Brain microvascular endothelial cell (primary cell): ENCODE measurements around the gene TRIM25.
"Not testable (repeated sequence)": the region's sequence is repeated elsewhere in the genome, so short reads cannot be mapped to it uniquely, and the experiment has no call there.

Experiments
- DNase-seq: peaks from one replicate; pipeline ENCODE4 v3.0.0-alpha.2; 2020
- H3K27ac ChIP-seq: fragments of 250-450 bp; sonication (Bioruptor Pico); 2 replicates; pipeline ENCODE4 v1.5.1; 2020; ENCODE audit warnings: mild to moderate bottlenecking, moderate library complexity
- H3K27me3 ChIP-seq: fragments of 250-450 bp; sonication (Bioruptor Pico); replicated peaks from 2 replicates; pipeline ENCODE4 v1.5.1; 2020; ENCODE audit warnings: mild to moderate bottlenecking
- H3K36me3 ChIP-seq: fragments of 250-450 bp; sonication (Bioruptor Pico); replicated peaks from 2 replicates; pipeline ENCODE4 v1.5.1; 2020; ENCODE audit warnings: mild to moderate bottlenecking
- H3K4me3 ChIP-seq: 2 replicates; pipeline ENCODE4 v1.5.1; 2011; ENCODE audit warnings: low read depth, mild to moderate bottlenecking, control low read depth, low read length, moderate library complexity
- in situ Hi-C: cut with HindIII; loops from 2 replicates; pipeline ENCODE4 v1.10.0; 2017; ENCODE audit warnings: low sequenced_read_pairs, low pct_ligation_motif_present
- TF ChIP-seq, protein P1 (sequence below): IDR thresholded peaks from 2 replicates; pipeline ENCODE4 v1.5.1; 2011; ENCODE audit warnings: low read depth, mild to moderate bottlenecking, moderate library complexity, low read length, control low read depth, inconsistent platforms; ENCODE audit errors: missing control alignments

The TRIM25 gene

GRCh38 chr17:56947741-56948140 is 33.9 kb upstream of the TRIM25 start:
- H3K27me3 ChIP-seq = no peaks in the 10 kb centered on the region
- no peak for DNase-seq
- in situ Hi-C loops = no loop called here
- H3K27ac ChIP-seq = no peak overlapping the region
- TF ChIP-seq, protein P1, sequence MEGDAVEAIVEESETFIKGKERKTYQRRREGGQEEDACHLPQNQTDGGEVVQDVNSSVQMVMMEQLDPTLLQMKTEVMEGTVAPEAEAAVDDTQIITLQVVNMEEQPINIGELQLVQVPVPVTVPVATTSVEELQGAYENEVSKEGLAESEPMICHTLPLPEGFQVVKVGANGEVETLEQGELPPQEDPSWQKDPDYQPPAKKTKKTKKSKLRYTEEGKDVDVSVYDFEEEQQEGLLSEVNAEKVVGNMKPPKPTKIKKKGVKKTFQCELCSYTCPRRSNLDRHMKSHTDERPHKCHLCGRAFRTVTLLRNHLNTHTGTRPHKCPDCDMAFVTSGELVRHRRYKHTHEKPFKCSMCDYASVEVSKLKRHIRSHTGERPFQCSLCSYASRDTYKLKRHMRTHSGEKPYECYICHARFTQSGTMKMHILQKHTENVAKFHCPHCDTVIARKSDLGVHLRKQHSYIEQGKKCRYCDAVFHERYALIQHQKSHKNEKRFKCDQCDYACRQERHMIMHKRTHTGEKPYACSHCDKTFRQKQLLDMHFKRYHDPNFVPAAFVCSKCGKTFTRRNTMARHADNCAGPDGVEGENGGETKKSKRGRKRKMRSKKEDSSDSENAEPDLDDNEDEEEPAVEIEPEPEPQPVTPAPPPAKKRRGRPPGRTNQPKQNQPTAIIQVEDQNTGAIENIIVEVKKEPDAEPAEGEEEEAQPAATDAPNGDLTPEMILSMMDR = no peak
- no peak overlapping the region for H3K4me3 ChIP-seq
- H3K36me3 ChIP-seq = peaks cover 14% of the 10 kb centered on the region

DNA sequence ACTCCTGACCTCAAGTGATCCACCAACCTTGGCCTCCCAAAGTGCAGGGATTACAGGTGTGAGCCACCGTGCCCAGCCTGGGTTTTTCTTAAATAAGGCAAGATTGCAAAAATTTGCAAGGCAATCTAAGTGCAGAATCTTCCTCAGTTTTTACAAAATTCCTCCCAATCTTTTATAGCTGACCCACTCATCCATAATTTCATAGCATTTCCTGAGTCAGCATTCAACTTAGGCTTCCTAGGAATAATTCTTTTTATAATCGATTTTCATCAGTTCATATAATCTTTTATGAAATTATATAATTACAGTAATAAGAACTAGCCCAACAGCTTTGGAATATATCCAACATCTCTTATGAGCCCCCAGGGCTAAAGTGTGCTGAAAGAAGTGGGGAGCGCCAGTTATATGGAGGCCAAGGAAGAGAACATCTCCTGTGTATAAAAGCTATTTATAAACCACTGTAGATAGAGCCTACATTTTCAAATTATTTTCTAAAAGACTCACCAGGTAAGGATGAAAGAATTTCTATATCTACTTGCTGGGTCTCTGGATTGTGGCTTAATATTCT is 32.2 kb upstream of the TRIM25 start:
- H3K36me3 ChIP-seq = peaks cover 21% of the 10 kb centered on the region
- DNase-seq = no peak
- in situ Hi-C loops = no loop called here
- TF ChIP-seq, protein P1 = no peak
- H3K27ac ChIP-seq = no peak overlapping the region
- no peaks in the 10 kb centered on the region for H3K27me3 ChIP-seq
- no peak overlapping the region for H3K4me3 ChIP-seq

- TF ChIP-seq, protein P1 = no peak
- in situ Hi-C loops = no loop called here
- Histone ChIP-seq H3K4me3 (no peak overlapping the region), H3K36me3 (peaks cover 26% of the 10 kb centered on the region), H3K27me3 (no peaks in the 10 kb centered on the region), H3K27ac (no peak overlapping the region)
- peak; percentile 6 for DNase-seq
These were observed 29.8 kb upstream of the TRIM25 start for GRCh38 chr17:56943505-56944125.

DNA sequence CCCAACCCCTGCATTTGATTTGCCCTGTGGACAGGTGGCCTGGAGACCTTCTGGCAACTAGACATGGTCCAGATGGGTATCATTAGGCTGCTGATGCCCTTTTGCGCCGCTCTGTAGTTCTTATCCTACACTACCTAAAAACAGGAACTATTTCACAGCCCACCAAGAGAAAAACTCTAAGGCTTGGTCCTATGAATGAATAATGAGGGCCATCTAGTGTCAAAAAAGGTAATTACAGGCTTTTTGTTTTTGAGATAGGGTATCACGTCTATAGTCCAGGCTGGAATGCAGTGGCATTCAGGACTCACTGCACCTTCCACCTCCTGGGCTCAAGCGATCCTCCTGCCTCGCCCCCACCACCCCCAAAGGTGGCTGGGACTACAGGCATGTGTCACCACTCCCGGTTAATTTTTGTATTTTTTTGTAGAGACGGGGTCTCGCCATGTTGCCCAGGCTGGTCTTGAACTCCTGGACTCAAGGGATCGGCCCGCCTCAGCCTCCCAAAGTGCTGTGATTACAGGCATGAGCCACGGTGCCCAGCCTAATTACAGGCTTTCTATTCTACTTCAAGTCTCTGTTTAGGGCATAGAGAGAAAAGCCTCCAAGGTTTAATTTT is 26.1 kb upstream of the TRIM25 start:
- DNase-seq = no peak
- H3K27ac ChIP-seq = no peak overlapping the region
- TF ChIP-seq, protein P1 = peak; percentile 58
- peaks cover 29% of the 10 kb centered on the region for H3K36me3 ChIP-seq
- no peaks in the 10 kb centered on the region for H3K27me3 ChIP-seq
- no peak overlapping the region for H3K4me3 ChIP-seq
- in situ Hi-C loops = no loop called here

- H3K27ac ChIP-seq = not testable (repeated sequence)
These were observed 24.4 kb upstream of the TRIM25 start for GRCh38 chr17:56938206-56938605.

DNA sequence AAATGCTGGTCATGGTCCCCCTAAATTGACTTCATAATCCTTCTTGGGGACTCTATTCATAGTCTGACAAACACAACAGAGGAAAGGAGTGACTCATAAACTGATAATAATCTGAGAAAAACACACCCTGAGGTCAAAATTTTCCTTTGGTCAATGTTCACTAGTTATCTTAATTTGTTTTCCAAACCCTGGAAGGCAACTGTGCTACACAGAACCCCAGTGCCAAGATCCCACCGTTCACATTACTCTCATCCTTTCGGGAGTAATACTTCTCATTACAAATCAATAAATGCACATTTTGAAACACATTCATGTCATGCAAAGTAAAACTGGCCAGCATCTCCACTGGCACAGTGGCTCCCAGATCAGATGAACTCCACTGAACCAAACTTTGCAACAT is 23.8 kb upstream of the TRIM25 start:
- TF ChIP-seq, protein P1 = no peak
- in situ Hi-C loops = no loop called here
- H3K36me3 ChIP-seq = peaks cover 22% of the 10 kb centered on the region

More at GRCh38 chr17:56938206-56938605, 24.4 kb upstream of the TRIM25 start:
- H3K27me3 ChIP-seq, H3K4me3 ChIP-seq, in situ Hi-C loops, DNase-seq: not testable (repeated sequence)
- H3K36me3 ChIP-seq = peaks cover 22% of the 10 kb centered on the region

More for the DNA sequence above, 23.8 kb upstream of the TRIM25 start:
- no peaks in the 10 kb centered on the region for H3K27me3 ChIP-seq
- DNase-seq = no peak
- no peak overlapping the region for H3K4me3 ChIP-seq
- no peak overlapping the region for H3K27ac ChIP-seq
